ENCODE results near the gene ATP4A.
A peak's percentile ranks its signal among the peaks of the same experiment; 100 is the strongest.

ATP4A gene

GRCh38 chr19:35549174-35549788 is 14.2 kb downstream of the ATP4A start:
- peak; percentile 30 for DNase-seq (ENCODE audit: low read depth)

GRCh38 chr19:35546532-35546931 is 16.9 kb downstream of the ATP4A start:
- DNase-seq (ENCODE audit: low read depth), result no peak

DNA sequence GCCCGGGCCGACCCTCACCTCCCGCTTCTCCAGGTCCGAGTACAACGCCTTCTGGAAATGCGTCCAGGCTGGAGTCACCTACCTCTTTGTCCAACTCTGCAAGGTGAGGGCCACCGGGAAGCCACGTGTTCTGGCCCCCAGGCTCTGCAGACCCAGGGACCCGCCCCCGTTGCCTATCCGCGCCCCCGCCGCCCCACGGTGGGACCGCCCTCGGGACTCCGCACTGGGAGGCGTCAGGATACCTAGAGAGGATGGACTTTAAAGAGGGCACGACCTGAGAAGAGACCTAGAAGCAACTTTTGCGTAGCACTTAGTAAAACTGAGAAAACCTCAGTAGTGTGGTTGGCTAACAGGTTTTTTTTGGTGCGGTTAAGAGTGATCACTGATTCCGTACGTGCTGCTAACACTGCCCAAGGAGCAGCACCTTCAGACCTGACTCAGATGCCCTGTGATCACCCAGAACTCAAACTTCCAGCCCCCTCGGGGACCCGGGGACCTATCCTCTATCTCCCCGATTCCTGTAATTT is 17.5 kb downstream of the ATP4A start:
- no peak for DNase-seq (ENCODE audit: low read depth)

GRCh38 chr19:35545001-35545854 is 18.2 kb downstream of the ATP4A start, which contains the start of gene TMEM147:
Gene TMEM147, plus strand, starts transcription at chr19:35545626. Its CDS starts 114 bp downstream, at chr19:35545740.
- DNase-seq (ENCODE audit: low read depth), result peak; percentile 68

GRCh38 chr19:35544110-35544802 is 19.2 kb downstream of the ATP4A start:
- DNase-seq (ENCODE audit: low read depth), result no peak

- no peak for DNase-seq (ENCODE audit: low read depth)
Observed at GRCh38 chr19:35543280-35544109, 20.0 kb downstream of the ATP4A start.

- DNase-seq (ENCODE audit: low read depth), result no peak
Observed at GRCh38 chr19:35542209-35542608, 21.2 kb downstream of the ATP4A start.

GRCh38 chr19:35540356-35540927 is 23.0 kb downstream of the ATP4A start:
- no peak for DNase-seq (ENCODE audit: low read depth)

DNA sequence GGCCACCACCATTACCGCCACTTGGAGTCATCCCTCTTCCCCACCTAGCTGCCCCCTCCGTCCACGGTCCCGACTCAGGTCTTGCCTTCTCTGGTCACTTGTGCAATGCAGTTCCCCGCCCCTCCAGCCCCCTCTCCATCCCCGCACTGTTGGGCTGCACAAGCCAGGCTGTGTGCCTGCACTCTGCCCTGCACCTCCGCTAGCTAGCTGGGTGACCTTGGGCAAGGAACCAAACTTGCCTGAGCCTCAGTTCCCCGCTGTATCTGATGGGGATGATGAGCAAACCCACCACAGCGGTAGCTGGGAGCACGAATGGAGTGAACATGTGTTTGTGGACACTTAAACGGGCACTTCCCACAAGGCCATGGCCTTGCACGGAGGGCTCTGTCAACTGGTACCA is 23.6 kb downstream of the ATP4A start:
- no peak for DNase-seq (ENCODE audit: low read depth)

GRCh38 chr19:35539314-35539713 is 24.1 kb downstream of the ATP4A start:
- no peak for DNase-seq (ENCODE audit: low read depth)

- DNase-seq (ENCODE audit: low read depth), result no peak
Observed at GRCh38 chr19:35534803-35535480, 28.5 kb downstream of the ATP4A start.

DNA sequence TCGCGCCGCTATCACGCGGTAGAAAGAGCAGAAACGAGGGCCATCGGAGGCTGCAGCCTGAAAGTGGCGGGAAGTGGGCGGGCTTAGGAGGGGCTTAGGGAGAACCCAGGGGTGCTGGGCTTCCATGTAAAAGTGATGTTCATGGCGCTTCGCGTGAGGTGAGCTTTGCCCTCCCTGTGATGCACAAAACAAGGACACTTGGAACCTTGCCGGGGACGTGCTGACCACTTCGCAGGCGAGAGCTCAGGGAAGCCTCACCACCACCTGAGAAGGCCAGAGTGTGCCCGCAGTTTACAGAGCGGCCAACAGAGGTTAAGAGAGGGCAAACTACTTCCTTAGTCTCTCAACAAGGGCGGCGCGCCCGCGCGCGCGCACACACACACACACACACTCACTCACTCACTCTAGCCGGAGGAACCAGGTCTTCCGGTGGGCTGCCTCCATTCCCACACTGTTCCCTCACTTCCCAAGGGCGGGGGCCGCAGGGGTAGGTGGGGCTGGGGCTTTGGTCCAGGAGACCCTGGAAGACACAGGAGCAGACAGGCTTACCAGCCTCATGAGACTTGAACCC is 29.6 kb downstream of the ATP4A start:
- no peak for DNase-seq (ENCODE audit: low read depth)

GRCh38 chr19:35533201-35533821 is 30.1 kb downstream of the ATP4A start, which contains the start of gene GAPDHS:
Gene GAPDHS, plus strand, starts transcription at chr19:35533456. Its CDS starts 72 bp downstream, at chr19:35533528.
- no peak for DNase-seq (ENCODE audit: low read depth)

- DNase-seq (ENCODE audit: low read depth), result no peak
Observed at GRCh38 chr19:35531291-35531690, 32.2 kb downstream of the ATP4A start.

DNA sequence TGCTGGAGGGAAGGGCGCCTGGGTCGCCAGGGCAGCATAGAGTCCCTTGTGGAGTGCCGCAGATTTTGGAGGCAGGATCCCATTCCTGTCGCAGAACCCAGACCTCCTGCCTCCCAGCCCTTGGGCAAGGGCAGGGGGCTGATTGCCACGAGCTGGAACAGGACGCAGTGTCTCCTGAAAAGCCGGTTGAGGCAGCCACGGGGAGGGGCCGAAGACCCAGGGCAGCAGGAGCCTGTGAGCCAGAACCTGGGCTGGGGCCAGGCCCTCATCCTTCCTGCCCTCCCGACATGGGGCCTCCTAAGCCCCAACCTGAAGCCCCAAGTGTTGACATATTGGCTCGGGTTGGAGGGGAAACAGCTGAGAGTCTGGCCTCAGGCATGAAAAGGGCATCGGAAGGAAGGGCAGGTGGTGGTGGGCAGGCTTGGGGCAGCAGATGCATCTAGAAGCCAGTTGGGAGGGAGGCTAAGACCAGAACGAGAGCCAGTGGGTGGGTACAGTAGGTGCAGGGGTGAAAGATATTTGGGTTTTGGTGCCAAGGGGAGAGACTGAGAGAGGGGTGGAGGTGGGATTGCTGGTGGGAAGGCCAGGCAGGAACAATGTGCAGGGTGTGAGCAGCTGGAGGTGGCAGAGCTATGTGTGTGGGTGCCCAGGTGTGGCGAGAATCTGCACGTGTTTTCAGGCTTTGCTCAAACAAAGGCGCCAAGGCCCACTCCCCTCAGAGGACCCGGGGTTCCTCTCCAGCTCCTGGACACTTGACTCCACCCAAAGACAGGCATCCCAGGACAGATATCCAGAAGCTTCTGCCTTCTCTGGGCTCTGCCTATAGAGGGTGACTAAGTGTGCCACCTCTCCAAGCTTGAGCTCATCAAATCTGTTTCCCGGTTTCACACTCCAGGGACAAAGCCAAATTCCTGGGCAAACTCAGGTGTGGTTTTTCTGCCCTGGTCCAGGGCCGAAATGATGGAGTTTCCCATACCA is 33.9 kb downstream of the ATP4A start:
- no peak for DNase-seq (ENCODE audit: low read depth)

GRCh38 chr19:35528218-35529038 is 35.0 kb downstream of the ATP4A start, which contains the start of gene SBSN:
Gene SBSN, minus strand, starts transcription at chr19:35528311. Its CDS starts 30 bp downstream, at chr19:35528281.
- peak; percentile 26 for DNase-seq (ENCODE audit: low read depth)

DNA sequence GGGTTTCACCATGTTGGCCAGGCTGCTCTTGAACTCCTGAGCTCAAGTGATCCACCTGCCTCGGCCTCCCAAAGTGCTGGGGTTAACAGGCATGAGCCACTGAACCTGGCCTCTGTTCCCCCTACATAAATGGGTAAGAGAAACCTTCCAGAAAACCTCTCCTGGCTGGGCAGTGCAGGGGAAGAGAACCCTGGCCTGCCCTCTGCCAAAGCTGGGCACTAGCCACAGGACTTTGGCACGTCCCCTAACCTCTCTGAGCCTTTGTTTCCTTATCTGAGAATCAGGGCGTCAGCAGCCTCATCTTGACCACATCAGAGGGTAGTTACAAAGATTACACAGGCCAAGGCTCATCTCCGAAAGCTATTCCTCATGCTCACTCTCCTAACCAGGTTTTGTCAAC is 37.6 kb downstream of the ATP4A start:
- DNase-seq (ENCODE audit: low read depth), result no peak
